GM18858 (cell line): ENCODE data around the gene RFT1.

ENCODE experiments used
- ATAC-seq: cut with Tn5 transposase; IDR thresholded peaks from one replicate; pipeline ENCODE4 v1.9.1; 2021; ENCODE audit not compliant: unreplicated experiment

RFT1 gene

DNA sequence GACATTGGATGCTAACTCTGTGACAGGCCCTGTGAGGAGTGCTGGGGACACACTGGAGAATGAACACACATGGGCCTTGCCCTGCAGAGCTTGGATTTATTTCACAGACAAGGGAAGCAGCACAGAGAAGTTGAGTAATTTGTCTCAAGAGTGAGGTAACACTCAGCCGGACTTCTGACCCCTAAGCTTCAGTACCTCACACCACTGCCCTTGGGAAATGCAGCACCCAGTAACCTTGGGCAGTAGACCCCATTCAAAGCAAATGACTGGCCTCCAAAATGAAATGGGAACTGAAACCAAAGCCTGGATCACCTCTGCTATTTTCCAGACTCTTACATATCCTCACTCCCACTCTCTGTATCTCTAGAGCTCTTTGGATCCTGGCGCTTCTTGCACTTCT is 37.3 kb downstream of the RFT1 start:
- no peak for ATAC-seq

DNA sequence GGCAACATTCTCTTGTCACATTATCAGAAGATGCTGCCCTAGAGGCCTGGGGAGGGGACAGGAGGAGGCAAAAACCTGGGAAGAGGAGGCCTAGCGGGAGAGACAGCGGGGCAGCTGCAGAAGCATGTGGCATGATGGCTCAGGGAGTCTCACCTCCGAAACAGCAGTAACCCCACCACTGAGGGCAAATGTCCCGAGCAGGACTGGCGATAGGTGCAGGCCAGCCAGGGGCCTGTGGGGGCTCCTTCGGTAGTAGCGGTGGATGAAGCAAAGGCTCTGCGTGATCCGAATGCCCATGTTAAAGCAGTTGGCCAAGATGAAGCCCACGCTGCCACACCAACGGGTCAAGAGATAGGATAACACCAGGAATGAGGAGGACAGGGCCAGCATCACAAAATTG is 38.0 kb downstream of the RFT1 start:
- no peak for ATAC-seq

DNA sequence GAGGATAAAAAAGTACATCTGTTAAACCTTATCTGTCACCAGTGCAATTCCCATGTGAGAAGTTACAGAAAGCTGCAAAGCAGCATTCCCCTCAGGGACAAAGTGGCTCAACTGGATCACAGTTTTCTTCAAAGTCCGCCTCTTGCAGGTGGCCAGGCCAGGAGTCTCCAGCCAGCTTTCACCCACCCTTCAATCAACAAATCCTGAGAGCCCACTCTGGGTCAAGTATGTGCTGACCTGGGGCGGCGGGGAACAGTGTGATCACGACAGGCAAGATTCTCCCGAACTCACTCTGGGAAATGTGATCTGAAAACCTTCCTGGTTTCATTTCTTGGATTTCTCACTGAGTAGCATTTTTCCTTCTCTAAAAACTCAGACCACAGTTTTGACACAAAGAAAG is 39.2 kb downstream of the RFT1 start:
- ATAC-seq = no peak

DNA sequence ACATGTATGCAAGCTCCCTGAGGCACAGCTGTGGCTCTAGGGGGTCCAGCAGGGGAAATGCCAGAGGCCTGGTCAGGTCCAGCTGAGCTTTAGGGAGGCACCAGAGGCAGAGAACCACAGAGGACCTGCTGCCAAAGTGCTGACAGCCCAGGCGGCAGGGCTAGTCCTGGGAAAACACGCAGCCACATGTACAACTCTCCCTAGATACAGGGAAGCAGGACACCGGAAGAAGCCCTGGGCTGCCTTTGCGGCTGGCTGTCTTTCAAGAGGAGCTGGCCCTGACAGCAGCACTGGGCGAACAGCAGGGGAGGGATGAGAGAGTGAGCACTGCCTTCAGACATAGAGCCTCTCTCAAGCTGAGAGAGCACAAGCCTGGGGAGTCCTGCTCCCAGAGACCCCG is 40.7 kb downstream of the RFT1 start:
- no peak for ATAC-seq

DNA sequence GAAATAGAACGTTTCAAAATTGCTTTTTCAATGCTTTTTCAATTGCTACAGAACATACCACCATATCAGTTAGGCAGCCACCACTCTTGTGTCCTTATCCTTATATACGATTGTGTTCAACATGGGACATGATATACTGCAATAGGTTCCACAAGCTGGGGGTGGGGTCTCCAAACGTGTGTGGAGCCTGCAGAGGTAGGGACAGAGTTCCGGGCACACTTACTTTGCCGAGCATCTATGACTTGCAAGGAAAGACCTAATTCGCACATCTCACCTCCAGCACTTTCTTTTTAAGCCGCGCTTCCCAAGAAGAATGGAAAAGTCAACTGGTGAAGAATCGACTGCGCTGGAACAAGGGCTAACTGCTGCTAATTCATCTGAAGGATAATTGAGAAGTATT is 44.8 kb downstream of the RFT1 start:
- ATAC-seq = no peak

DNA sequence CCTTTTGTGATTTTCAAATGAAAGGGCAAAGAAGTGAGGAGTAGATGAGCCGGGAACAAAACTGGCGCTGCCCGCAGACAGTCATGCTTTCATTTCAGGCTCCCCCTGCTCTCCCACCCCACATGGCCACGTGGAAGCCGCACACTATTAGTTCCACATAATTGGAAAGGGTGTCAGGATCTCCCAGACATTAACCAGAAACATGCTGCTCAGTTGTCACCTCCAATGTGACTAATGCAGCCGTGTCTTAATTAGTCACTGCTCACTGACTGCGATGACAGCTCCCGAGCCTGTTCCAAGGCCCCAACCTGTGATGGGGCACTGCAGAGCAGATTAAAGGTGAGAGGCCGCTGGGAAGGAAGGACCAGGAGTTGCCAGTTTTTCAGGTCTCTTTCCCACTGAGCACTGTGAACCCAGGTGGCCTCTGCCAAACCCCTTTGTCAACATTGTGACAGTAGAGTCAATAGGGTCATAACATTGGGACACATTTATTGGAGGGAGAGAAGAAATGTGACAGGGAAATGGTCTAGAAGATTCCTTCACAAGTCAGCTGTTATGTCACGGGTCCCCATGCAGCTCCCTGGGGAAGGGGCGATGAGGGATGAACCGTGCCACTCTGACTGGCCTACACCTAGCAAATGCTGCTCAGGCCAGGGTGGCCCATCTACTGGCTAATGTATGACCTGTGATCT is 45.8 kb downstream of the RFT1 start:
- ATAC-seq = no peak

DNA sequence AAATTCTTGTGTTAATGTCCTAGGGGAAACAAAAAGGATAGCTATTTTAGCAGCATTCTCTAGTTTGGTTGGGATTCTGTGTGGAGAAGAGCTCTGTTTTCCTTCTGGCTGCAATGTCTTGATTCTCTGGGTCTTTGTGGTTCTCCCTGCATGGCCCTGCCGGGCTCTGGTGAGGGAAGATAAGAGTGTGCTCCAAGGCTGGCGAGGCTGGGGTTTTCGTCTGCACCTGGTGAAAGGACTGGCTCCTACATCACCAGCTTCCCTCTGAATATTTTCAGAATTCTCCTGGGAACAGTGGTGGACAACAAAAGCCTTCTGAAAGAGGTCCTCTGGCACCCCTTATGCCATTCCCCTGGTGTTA is 46.3 kb downstream of the RFT1 start:
- no peak for ATAC-seq

DNA sequence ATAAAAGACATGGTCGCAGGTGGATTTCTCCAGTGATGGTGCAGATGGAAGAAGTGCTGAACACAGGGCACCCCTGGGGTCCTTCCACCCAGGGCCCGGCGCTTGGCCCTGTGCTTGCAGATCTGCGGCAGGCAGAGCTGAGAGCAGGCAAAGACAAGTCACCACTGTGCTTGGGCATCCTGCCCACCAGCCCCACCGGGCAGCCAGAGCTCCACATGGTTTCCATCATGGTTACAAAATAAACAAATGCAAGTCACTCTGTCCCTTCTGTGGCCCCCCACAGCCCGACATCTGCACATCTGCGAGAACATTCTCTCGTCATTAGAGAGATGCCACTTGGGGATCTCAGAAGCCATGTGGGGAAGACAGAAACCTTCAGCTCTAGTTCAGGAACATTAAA is 46.7 kb downstream of the RFT1 start:
- ATAC-seq = no peak

DNA sequence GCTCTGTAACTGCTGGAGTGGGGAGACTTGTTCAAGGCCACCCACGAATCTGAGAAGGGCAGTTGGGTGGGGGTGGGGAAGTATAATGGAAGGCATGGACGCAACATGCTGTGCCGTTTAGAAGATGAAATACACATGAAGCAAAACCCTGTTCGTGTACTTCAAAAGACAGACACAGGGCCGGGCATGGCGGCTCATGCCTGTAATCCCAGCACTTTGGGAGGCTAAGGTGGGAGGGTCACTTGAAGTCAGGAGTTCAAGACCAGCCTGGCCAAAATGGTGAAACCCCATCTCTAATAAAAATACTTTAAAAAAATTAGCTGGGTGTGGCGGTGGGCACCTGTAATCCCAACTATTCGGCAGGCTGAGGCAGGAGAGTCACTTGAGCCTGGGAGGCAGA is 47.5 kb downstream of the RFT1 start:
- ATAC-seq = no peak

DNA sequence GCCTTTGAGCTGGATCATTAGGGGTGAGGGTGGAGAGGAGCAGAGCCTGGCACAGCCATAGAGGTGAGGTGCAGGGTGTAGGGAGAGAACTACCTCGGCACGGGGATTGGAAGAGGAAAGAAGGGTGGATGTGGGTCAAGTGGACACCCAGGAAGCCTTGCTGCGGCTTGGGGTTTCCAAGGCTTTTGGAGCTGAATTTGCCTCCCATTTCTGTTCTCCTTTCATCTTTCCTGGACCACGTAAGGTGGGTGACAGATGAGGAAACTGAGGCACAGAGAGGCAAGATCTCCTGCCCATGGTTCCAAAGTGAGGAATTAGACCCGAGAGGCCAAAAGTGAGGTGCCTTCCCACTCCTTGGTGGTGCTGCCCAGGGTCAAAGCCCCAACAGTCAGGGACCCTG is 48.9 kb downstream of the RFT1 start:
- ATAC-seq = no peak

DNA sequence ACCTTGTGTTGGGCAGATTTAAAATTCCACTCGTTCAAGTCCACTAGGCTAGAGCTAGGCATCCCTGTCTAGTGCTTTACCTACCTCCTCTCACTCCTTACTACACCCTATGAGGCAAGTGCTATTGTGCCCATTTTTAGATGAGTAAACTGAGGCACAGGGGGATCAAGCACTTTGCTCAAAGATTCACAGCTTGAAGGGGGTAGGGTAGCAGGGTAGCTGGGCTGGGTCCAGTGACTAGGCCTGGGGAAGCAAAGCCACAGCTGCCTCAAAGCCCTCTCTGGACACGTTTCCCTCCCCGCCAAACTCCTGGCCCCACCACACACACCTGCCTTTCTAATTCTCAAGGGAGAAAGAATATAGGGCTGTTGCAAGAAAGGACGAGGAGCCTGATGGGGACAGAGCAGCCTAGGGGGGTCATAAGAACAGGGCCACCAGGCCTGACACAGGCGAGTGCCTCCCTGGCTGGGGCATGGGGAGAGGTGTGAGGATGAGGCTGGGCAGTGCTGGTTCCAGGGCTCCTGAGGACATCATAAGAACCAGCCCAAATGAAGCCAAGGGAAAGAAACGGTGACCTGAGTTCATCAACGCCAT is 49.5 kb downstream of the RFT1 start:
- no peak for ATAC-seq

DNA sequence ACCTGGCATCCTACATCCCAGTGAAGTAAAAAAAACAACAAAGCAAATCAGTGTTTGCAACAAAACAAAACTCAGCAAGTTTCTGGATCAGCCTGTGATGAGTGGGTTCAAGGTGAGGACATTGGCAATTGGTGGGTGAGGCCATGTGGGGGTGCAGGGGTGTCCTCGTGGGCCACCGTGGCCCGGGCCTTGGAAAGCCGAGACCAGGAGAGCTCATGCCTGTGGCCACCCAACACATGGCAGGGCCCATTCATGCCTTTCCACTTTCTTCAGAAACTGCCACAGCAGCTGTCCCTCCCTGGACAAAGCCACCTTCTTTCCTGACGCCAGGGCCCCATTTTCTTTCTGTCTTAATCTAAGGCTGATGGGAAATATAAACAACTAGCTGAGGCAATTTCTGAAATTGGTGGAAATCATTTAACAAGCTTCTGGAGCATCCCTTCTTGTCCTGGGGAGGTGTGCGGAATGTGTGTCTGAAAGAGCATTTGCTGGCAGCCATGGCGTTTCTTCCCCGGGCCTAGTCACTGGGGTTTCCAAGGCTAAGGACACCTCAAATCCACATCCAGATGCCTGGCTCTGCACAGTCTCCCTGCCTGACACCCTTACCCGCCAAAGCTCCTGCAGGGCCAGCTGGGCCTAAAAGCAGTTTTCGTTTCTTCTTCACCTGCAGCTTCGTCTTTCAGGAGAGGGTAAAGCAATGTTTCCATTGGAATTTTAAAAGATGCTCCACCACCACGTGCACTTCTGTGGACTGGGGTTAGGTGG is 50.3 kb downstream of the RFT1 start:
- ATAC-seq = no peak

DNA sequence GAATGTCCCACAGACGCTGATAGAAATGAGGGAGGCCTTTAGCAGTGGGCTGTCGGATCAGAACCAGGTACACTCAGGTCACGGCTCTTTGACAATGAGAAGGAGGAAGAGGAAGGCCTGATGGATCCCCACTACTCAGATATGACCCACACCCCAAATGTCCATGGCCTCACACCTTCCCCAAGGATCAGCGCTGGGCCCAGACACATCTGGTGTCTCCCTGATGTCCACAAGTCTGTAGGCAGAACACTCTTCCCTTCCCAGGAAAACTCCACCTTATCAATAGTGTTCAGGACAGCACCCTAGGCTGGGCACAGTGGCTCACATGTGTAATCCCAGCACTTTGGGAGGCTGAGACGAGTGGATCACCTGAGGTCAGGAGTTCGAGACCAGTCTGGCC is 51.1 kb downstream of the RFT1 start:
- no peak for ATAC-seq

DNA sequence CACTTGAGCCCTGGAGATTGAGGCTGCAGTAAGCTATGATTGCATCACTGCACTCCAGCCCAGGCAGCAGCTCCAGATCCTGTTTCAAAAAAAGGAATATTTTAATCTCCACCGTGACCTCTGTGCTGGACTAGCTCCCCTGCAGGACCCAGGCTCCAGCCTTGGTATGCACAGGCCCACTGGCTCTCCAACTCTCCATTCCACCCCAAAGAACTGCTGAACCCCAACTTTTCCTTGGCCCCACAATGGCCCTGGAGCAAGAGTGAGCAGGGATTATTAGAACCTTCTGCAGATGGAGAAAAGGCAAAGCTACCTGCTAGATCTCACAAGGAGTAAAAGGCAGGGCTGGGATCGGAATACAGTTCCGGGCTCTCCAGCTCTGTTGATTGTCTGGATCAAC is 51.6 kb downstream of the RFT1 start:
- no peak for ATAC-seq

DNA sequence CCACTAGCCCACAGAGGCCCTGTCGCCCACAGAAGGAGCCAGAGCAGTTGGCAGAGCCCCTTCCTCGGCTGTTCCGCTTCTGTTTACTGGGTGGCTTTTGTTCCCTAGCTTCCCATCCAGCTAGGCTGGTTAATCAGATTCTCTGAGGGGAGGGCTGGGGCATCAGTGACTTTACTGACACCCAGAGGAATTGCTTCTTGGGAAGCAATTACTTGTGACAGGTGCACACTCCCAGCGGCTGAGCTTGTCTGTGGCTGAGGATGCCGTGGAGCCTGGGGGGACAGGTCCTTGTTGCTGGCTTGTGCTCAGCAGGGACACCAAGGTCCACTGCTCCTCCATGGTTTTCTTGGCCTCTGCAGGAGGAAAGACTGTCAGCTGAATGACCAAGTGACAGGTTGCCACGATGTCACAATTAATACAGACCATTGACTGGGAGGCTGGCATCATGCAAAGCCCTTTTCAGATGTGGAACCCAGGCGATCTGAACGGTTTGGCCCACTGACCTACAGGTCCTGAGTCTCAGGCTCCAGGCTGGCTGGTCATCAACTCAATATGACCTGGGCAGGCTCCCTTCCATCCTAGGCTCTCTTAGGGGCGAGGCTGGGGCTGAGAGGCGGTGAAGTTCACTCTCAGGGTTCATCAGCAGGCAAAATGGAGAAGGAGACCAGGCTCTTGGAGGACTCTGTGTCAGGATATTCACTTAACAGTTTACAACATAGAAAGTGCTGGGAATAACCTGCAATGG is 52.6 kb downstream of the RFT1 start:
- no peak for ATAC-seq

DNA sequence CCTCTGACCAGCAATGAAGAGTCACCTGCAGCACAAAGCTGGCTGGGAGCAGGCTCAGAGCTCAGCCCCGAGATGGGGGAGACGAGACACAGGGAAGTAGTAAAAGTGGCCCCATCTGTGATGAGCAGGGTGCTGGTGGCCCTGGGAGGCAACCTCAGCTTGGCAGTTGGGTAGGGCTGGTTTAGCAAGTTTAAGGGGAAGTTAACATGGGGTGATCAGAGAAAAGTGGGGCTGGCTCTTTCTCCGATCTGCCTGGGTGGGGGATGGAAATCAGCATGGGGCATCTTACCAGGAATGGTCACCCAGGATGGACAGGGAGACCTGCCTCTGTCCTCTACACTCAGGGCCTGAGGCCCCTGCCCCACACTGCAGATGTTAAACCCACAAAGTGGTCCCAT is 54.5 kb downstream of the RFT1 start:
- no peak for ATAC-seq

DNA sequence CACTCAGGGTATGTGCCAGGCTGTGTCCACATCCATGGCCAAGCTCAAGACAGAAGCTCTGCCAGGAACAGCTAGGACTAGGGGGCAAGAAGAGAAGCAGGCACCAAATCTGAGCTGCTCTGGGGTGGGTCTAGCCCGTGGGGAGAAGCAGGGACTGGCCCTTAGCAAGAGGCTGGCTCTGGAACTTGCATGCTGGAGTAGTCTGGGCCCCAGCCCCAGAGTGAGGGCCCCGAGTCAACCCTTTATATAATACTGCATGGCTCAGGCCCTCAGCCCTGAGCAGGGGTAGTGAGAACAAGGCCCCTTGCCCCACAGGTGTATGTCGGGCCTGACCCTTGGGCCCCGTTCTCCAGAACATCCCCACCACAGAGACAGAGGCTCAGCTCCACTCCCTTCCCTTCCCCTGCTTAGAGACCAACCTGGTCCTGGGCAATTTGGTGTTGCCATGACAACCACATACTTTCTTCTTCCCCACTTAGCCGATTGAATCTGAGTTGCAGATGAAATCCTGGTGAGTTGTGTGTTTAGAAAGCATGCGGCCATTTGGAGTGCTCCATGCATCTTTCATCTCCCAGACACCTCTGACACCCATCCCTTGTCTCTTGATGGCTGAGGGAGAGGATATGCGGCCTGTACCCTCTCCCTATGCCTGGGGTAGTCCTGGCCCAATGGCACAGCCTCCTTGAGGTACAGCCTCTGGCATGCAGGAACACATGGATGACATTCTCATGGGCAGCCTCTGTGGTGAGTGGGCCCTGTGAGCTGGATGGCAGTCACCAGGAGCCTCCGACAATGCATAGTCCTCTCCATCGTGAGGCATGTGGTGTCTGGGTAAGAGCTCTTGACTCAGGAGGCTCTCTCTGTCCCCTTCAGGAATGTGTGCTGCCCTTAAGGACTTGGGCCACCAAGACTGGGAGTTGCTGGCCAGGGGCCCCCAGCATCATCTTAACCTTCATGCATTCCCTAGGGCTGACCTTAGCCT is 55.2 kb downstream of the RFT1 start:
- ATAC-seq = no peak

DNA sequence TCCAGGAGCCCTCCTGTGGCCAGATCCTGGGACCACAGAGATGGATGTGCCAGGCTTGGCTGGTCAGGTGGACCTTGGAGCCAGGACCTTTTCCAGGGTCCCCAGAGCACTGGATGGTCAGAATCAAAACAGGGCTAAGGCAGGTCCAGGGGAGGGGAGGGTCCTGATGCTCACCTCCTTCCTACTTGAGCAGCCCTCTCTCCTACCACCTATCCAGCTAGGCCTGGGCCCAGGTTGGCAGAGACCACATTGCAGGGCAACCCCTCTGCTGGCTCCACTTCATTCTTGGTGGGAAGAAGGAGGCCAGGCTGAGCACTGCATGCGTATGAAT is 55.9 kb downstream of the RFT1 start:
- ATAC-seq = no peak

DNA sequence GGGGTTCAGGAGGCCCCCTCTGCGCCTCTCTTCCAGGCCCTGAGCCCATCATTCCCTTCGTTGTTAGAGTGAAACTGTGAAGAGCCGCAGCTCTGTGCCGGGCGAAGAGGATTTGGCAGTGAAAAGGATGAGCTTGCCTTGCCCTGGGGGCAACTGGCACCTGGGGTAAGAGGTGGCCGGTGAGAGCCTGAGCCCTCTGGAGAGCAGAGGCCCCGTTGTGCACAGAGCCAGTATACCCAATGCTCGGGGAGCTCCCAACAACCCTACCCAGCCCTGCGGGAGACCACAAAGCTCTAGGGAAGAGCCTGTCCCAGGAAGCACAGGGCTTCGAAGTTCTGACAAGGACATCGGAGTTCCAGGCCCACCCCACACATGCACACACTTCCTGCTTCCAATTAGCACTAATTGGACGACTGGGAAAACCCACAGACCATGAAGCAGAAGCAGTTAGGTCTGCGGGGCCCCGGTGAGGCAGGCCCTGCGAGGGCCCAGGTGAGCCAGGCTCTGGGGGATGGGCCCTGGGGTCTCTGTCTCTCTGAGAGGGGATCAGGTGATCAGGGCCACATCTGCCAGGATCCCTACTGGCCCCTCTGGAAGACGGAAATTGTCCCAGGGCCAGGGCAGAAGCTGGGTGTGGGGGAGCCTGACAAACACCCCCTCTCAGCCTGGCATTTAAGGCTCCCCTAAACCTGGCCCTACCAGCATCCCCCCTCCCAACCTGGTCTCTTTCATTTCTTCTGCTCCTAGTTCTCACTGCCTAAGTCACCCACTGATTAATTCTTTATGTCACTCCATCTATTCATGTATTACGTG is 56.5 kb downstream of the RFT1 start:
- ATAC-seq = no peak
